ENCODE data around the gene SVOP.

SVOP gene

GRCh38 chr12:108969622-108970021 is 51.2 kb downstream of the SVOP start:
- no peak for TF ChIP-seq CTCF (IDR thresholded peaks at IDR 0.05; ENCODE audit: insufficient read depth, missing control alignments)
- FAIRE-seq: no peak
- DNase-seq (ENCODE audit: insufficient read length, low spot score): no peak

GRCh38 chr12:108967869-108968540 is 52.9 kb downstream of the SVOP start:
- peak; percentile 25 for TF ChIP-seq CTCF (IDR thresholded peaks at IDR 0.05; ENCODE audit: insufficient read depth, missing control alignments)
- DNase-seq (ENCODE audit: insufficient read length, low spot score) (no peak), FAIRE-seq (peak; percentile 16)

GRCh38 chr12:108966378-108967151 is 54.3 kb downstream of the SVOP start:
- DNase-seq (ENCODE audit: insufficient read length, low spot score): no peak
- TF ChIP-seq CTCF (IDR thresholded peaks at IDR 0.05; ENCODE audit: insufficient read depth, missing control alignments): no peak
- FAIRE-seq: no peak

- FAIRE-seq (no peak), DNase-seq (ENCODE audit: insufficient read length, low spot score) (no peak)
- TF ChIP-seq CTCF (IDR thresholded peaks at IDR 0.05; ENCODE audit: insufficient read depth, missing control alignments): no peak
These were observed 55.0 kb downstream of the SVOP start for GRCh38 chr12:108965886-108966285.

GRCh38 chr12:108964371-108965352 is 56.2 kb downstream of the SVOP start:
- peak; percentile 51 for FAIRE-seq
- no peak for TF ChIP-seq CTCF (IDR thresholded peaks at IDR 0.05; ENCODE audit: insufficient read depth, missing control alignments)
- no peak for DNase-seq (ENCODE audit: insufficient read length, low spot score)

GRCh38 chr12:108962256-108962655 is 58.6 kb downstream of the SVOP start:
- DNase-seq (ENCODE audit: insufficient read length, low spot score) (no peak), FAIRE-seq (no peak)
- no peak for TF ChIP-seq CTCF (IDR thresholded peaks at IDR 0.05; ENCODE audit: insufficient read depth, missing control alignments)

All from D721Med (cell line).